ENCODE results near the gene INPP5A. TPM values are rescaled to one million over a fixed set of nuclear protein-coding genes. Genes with fewer than 3 reads are reported as not detected.

Gene INPP5A
- total RNA-seq, 1 donor from 2014 or later: 14.2 TPM

DNA sequence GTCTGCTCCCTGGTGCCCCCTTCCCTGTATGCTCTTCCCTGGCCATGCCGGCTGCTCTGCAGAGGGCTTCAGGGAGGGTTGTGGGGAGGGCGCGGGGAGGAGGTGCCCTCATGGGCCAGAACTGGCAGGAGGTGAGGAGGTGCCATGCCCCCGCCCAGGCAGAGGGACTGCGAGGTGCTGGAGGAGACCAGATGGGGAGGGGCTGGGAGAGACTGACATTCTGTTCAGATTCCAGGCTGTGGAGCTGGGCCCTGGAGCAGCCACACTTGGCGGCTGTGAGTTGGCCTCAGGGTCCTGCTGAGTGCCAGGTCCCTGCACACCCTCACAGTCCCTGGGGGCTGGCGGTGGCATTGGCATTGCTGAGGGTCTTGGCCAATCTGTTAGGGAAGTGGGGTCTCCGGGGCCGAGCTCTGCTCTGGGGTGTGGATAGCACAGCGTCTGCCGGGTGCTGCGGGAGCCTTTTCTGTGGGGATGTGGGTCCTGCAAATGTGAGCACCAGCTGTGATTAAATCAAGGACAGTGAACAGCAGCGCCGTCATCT is 25.4 kb downstream of the INPP5A start:
- no peaks in the 10 kb centered on the region for H3K36me3 ChIP-seq
- H4K20me1 ChIP-seq (ENCODE audit: low read depth): peaks cover 25% of the 10 kb centered on the region
- peaks cover 9% of the 10 kb centered on the region for H3K4me1 Mint-ChIP-seq
- no peak overlapping the region for H2AFZ ChIP-seq (replicated peaks)
- no peak overlapping the region for H3K27ac ChIP-seq
- H3K36me3 Mint-ChIP-seq: peaks cover 7% of the 10 kb centered on the region
- H3K27me3 Mint-ChIP-seq (ENCODE audit: insufficient read depth, low read depth): no peaks in the 10 kb centered on the region
- H3K27me3 ChIP-seq: no peaks in the 10 kb centered on the region
- H3K4me3 Mint-ChIP-seq: no peak overlapping the region
- TF ChIP-seq EZH2 (IDR thresholded peaks at IDR 0.05): no peak
- no peak for TF ChIP-seq EZH2phosphoT487 (IDR thresholded peaks at IDR 0.05)
- TF ChIP-seq, protein P1, sequence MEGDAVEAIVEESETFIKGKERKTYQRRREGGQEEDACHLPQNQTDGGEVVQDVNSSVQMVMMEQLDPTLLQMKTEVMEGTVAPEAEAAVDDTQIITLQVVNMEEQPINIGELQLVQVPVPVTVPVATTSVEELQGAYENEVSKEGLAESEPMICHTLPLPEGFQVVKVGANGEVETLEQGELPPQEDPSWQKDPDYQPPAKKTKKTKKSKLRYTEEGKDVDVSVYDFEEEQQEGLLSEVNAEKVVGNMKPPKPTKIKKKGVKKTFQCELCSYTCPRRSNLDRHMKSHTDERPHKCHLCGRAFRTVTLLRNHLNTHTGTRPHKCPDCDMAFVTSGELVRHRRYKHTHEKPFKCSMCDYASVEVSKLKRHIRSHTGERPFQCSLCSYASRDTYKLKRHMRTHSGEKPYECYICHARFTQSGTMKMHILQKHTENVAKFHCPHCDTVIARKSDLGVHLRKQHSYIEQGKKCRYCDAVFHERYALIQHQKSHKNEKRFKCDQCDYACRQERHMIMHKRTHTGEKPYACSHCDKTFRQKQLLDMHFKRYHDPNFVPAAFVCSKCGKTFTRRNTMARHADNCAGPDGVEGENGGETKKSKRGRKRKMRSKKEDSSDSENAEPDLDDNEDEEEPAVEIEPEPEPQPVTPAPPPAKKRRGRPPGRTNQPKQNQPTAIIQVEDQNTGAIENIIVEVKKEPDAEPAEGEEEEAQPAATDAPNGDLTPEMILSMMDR (IDR thresholded peaks at IDR 0.05): no peak
- no peaks in the 10 kb centered on the region for H3K4me1 ChIP-seq
- no peak overlapping the region for H3K9ac ChIP-seq
- no peaks in the 10 kb centered on the region for H3K79me2 ChIP-seq (ENCODE audit: low read depth)
- DNase-seq (ENCODE audit: low spot score): no peak
- H3K9me3 Mint-ChIP-seq: peaks cover 10% of the 10 kb centered on the region
- no peak overlapping the region for H3K4me3 ChIP-seq
- H3K27ac Mint-ChIP-seq: no peak overlapping the region
- H3K4me2 ChIP-seq: no peak overlapping the region
- no peaks in the 10 kb centered on the region for H3F3A ChIP-seq (ENCODE audit: low read depth)
- H3K9me3 ChIP-seq (ENCODE audit: low read depth): no peaks in the 10 kb centered on the region

- no peak for TF ChIP-seq EZH2phosphoT487 (IDR thresholded peaks at IDR 0.05)
- TF ChIP-seq, protein P1 (IDR thresholded peaks at IDR 0.05): no peak
- no peak for TF ChIP-seq EZH2 (IDR thresholded peaks at IDR 0.05)
- Mint-ChIP-seq H3K27me3 (ENCODE audit: insufficient read depth, low read depth) (no peaks in the 10 kb centered on the region), H3K36me3 (peaks cover 7% of the 10 kb centered on the region), H3K4me3 (no peak overlapping the region), H3K4me1 (peaks cover 9% of the 10 kb centered on the region), H3K9me3 (peaks cover 10% of the 10 kb centered on the region), H3K27ac (peak overlapping the region; percentile 50)
- H3K27me3 ChIP-seq: no peaks in the 10 kb centered on the region
- no peaks in the 10 kb centered on the region for H3K79me2 ChIP-seq (ENCODE audit: low read depth)
- no peak overlapping the region for H3K9ac ChIP-seq
- no peak overlapping the region for H3K4me2 ChIP-seq
- no peaks in the 10 kb centered on the region for H3F3A ChIP-seq (ENCODE audit: low read depth)
- no peak overlapping the region for H2AFZ ChIP-seq (replicated peaks)
- DNase-seq (ENCODE audit: low spot score): no peak
- no peaks in the 10 kb centered on the region for H3K4me1 ChIP-seq
- H4K20me1 ChIP-seq (ENCODE audit: low read depth): peaks cover 21% of the 10 kb centered on the region
- no peak overlapping the region for H3K4me3 ChIP-seq
- no peak overlapping the region for H3K27ac ChIP-seq
- no peaks in the 10 kb centered on the region for H3K9me3 ChIP-seq (ENCODE audit: low read depth)
- no peaks in the 10 kb centered on the region for H3K36me3 ChIP-seq
Observed at GRCh38 chr10:132563485-132564248, 26.1 kb downstream of the INPP5A start.

GRCh38 chr10:132564249-132564605 is 26.6 kb downstream of the INPP5A start:
- peaks cover 18% of the 10 kb centered on the region for H4K20me1 ChIP-seq (ENCODE audit: low read depth)
- no peak overlapping the region for H3K9ac ChIP-seq

More at GRCh38 chr10:132564249-132564605, 26.6 kb downstream of the INPP5A start:
- H3K27ac Mint-ChIP-seq: peak overlapping the region; percentile 50
- Histone ChIP-seq H3K4me3 (no peak overlapping the region), H3K27ac (no peak overlapping the region), H3K4me1 (no peaks in the 10 kb centered on the region), H3K27me3 (no peaks in the 10 kb centered on the region), H3F3A (ENCODE audit: low read depth) (no peaks in the 10 kb centered on the region), H3K79me2 (ENCODE audit: low read depth) (no peaks in the 10 kb centered on the region), H2AFZ (replicated peaks) (no peak overlapping the region), H3K9me3 (ENCODE audit: low read depth) (no peaks in the 10 kb centered on the region), H3K36me3 (no peaks in the 10 kb centered on the region), H3K4me2 (no peak overlapping the region)
- peaks cover 9% of the 10 kb centered on the region for H3K4me1 Mint-ChIP-seq
- H3K9me3 Mint-ChIP-seq: peaks cover 10% of the 10 kb centered on the region
- no peaks in the 10 kb centered on the region for H3K27me3 Mint-ChIP-seq (ENCODE audit: insufficient read depth, low read depth)
- no peak for DNase-seq (ENCODE audit: low spot score)
- TF ChIP-seq, protein P1 (IDR thresholded peaks at IDR 0.05): no peak
- no peak for TF ChIP-seq EZH2phosphoT487 (IDR thresholded peaks at IDR 0.05)
- no peak for TF ChIP-seq EZH2 (IDR thresholded peaks at IDR 0.05)
- H3K36me3 Mint-ChIP-seq: peaks cover 7% of the 10 kb centered on the region
- H3K4me3 Mint-ChIP-seq: no peak overlapping the region
